Mesendoderm (in vitro differentiated cells): Measurements from ENCODE around the gene RNF123.
"Not testable (repeated sequence)": the region's sequence is repeated elsewhere in the genome, so short reads cannot be mapped to it uniquely, and the experiment has no call there.

Source experiments
- DNase-seq: peaks from one replicate; pipeline ENCODE4 v3.0.0; 2013
- H2AK5ac ChIP-seq: 2 replicates; pipeline ENCODE4 v1.6.1; 2013; ENCODE audit warnings: low read length, inconsistent platforms
- H2BK120ac ChIP-seq: 2 replicates; pipeline ENCODE4 v1.6.1; 2013; ENCODE audit warnings: low read depth, mild to moderate bottlenecking, low read length, moderate library complexity, mixed read lengths
- H2BK15ac ChIP-seq: replicated peaks from 2 replicates; pipeline ENCODE4 v1.6.1; 2013; ENCODE audit warnings: low read depth, mild to moderate bottlenecking, moderate library complexity
- H2BK5ac ChIP-seq: 2 replicates; pipeline ENCODE4 v1.6.1; 2013; ENCODE audit warnings: low read length, inconsistent platforms
- H3K18ac ChIP-seq: 2 replicates; pipeline ENCODE4 v1.6.1; 2013; ENCODE audit warnings: mild to moderate bottlenecking, low read length, mixed read lengths
- H3K23ac ChIP-seq: one replicate; pipeline ENCODE4 v1.6.1; 2013; ENCODE audit warnings: low read length
- H3K27ac ChIP-seq: 2 replicates; pipeline ENCODE4 v1.5.1; 2013; ENCODE audit warnings: low read depth, mild to moderate bottlenecking, inconsistent platforms, low read length, moderate library complexity
- H3K27me3 ChIP-seq: 2 replicates; pipeline ENCODE4 v1.6.1; 2013; ENCODE audit warnings: low read length, control low read depth, mild to moderate bottlenecking, inconsistent platforms; ENCODE audit not compliant: insufficient read depth, poor library complexity
- H3K36me3 ChIP-seq: 2 replicates; pipeline ENCODE4 v1.6.1; 2013; ENCODE audit warnings: low read length, inconsistent platforms; ENCODE audit not compliant: control insufficient read depth, insufficient read depth
- H3K4ac ChIP-seq: one replicate; pipeline ENCODE4 v1.6.1; 2013; ENCODE audit warnings: low read depth, mild to moderate bottlenecking, low read length, moderate library complexity
- H3K4me1 ChIP-seq: 2 replicates; pipeline ENCODE4 v1.6.1; 2013; ENCODE audit warnings: low read depth, low read length, inconsistent platforms; ENCODE audit not compliant: control insufficient read depth
- H3K4me2 ChIP-seq: 2 replicates; pipeline ENCODE4 v1.6.1; 2013; ENCODE audit warnings: low read length
- H3K4me3 ChIP-seq: 2 replicates; pipeline ENCODE4 v1.5.1; 2013; ENCODE audit warnings: mild to moderate bottlenecking, low read length
- H3K56ac ChIP-seq: one replicate; pipeline ENCODE4 v1.6.1; 2013; ENCODE audit warnings: low read length
- H3K79me1 ChIP-seq: 2 replicates; pipeline ENCODE4 v1.6.1; 2013; ENCODE audit warnings: low read length, inconsistent platforms
- H3K79me2 ChIP-seq: 2 replicates; pipeline ENCODE4 v1.6.1; 2013; ENCODE audit warnings: mild to moderate bottlenecking, low read length; ENCODE audit not compliant: control insufficient read depth, insufficient read depth
- H3K9ac ChIP-seq: 2 replicates; pipeline ENCODE4 v1.6.1; 2013; ENCODE audit warnings: low read length, inconsistent platforms
- H4K5ac ChIP-seq: one replicate; pipeline ENCODE4 v1.6.1; 2013; ENCODE audit warnings: low read length
- H4K8ac ChIP-seq: one replicate; pipeline ENCODE4 v1.6.1; 2013; ENCODE audit warnings: low read depth, mild to moderate bottlenecking, control low read depth, low read length, moderate library complexity
- WGBS: extraction: QIAGEN DNeasy Blood & Tissue Kit; methylation state at CpG from one replicate; pipeline ENCODE4 v1.1.7; 2013; ENCODE audit warnings: low lambda C conversion rate, missing lambda C conversion rate; ENCODE audit not compliant: insufficient coverage; ENCODE audit errors: extremely low coverage; 5-methylcytosine and 5-hydroxymethylcytosine counted together

The RNF123 gene

GRCh38 chr3:49688338-49689045 lies 865 bp upstream of the RNF123 start:
- H3K4ac ChIP-seq, H3K4me1 ChIP-seq, H2AK5ac ChIP-seq, H2BK120ac ChIP-seq, H3K79me2 ChIP-seq, H3K4me3 ChIP-seq, H3K27me3 ChIP-seq, H3K23ac ChIP-seq, H2BK5ac ChIP-seq, H3K18ac ChIP-seq, H3K27ac ChIP-seq, H3K4me2 ChIP-seq, DNase-seq, H3K36me3 ChIP-seq, H2BK15ac ChIP-seq, H4K5ac ChIP-seq, H3K9ac ChIP-seq, H4K8ac ChIP-seq, H3K79me1 ChIP-seq: not testable (repeated sequence)
- WGBS: no CpG with 5 or more reads among the region's 7 CpGs
- peak overlapping the region; percentile 51 for H3K56ac ChIP-seq

- Histone ChIP-seq H3K4me2 (peak overlapping the region; percentile 27), H3K4ac (peak overlapping the region; percentile 17), H3K9ac (peak overlapping the region; percentile 91), H3K56ac (peak overlapping the region; percentile 98), H3K4me3 (peak overlapping the region; percentile 75)
- H2BK120ac ChIP-seq, H4K5ac ChIP-seq, H3K79me1 ChIP-seq, H3K27me3 ChIP-seq, DNase-seq, H3K18ac ChIP-seq, H3K23ac ChIP-seq, H2AK5ac ChIP-seq, H4K8ac ChIP-seq, H2BK5ac ChIP-seq, H3K36me3 ChIP-seq, H2BK15ac ChIP-seq, H3K4me1 ChIP-seq, H3K27ac ChIP-seq, H3K79me2 ChIP-seq: not testable (repeated sequence)
- no CpG with 5 or more reads among the region's 16 CpGs for WGBS
Observed at GRCh38 chr3:49689908-49690624, 709 bp downstream of the RNF123 start.

- not testable (repeated sequence) for H4K5ac ChIP-seq, H3K4me2 ChIP-seq, H2BK15ac ChIP-seq, H3K9ac ChIP-seq, H3K27me3 ChIP-seq, H3K79me2 ChIP-seq, H3K23ac ChIP-seq, DNase-seq, H2BK5ac ChIP-seq, H3K56ac ChIP-seq, H2AK5ac ChIP-seq, H4K8ac ChIP-seq, H3K18ac ChIP-seq, H2BK120ac ChIP-seq, H3K36me3 ChIP-seq, H3K79me1 ChIP-seq, H3K4ac ChIP-seq, H3K4me1 ChIP-seq, H3K4me3 ChIP-seq, H3K27ac ChIP-seq
- no CpG with 5 or more reads among the region's 3 CpGs for WGBS
Observed at GRCh38 chr3:49690856-49691255, 1.5 kb downstream of the RNF123 start.

- WGBS: no CpG with 5 or more reads among the region's 3 CpGs
Observed at GRCh38 chr3:49691481-49691880, 2.1 kb downstream of the RNF123 start.

GRCh38 chr3:49694409-49695070 lies 5.2 kb downstream of the RNF123 start:
- H2BK5ac ChIP-seq, H2BK120ac ChIP-seq, H3K79me1 ChIP-seq, H2BK15ac ChIP-seq, H3K4me1 ChIP-seq, H2AK5ac ChIP-seq, H3K4me2 ChIP-seq, H4K8ac ChIP-seq, H3K23ac ChIP-seq, H3K56ac ChIP-seq, H3K4ac ChIP-seq, H3K9ac ChIP-seq, H3K36me3 ChIP-seq, H3K27me3 ChIP-seq, H3K18ac ChIP-seq, H4K5ac ChIP-seq, H3K27ac ChIP-seq, H3K79me2 ChIP-seq, H3K4me3 ChIP-seq: not testable (repeated sequence)
- WGBS: no CpG with 5 or more reads among the region's 6 CpGs
- DNase-seq: peak; percentile 67

More at GRCh38 chr3:49691481-49691880, 2.1 kb downstream of the RNF123 start:
- H3K27me3 ChIP-seq, H3K4me2 ChIP-seq, H4K5ac ChIP-seq, H3K79me1 ChIP-seq, H3K56ac ChIP-seq, H3K4ac ChIP-seq, H3K4me1 ChIP-seq, H3K9ac ChIP-seq, H3K18ac ChIP-seq, H2BK120ac ChIP-seq, H2AK5ac ChIP-seq, DNase-seq, H2BK5ac ChIP-seq, H3K23ac ChIP-seq, H3K4me3 ChIP-seq, H4K8ac ChIP-seq, H3K36me3 ChIP-seq, H2BK15ac ChIP-seq, H3K27ac ChIP-seq, H3K79me2 ChIP-seq: not testable (repeated sequence)
